Measurements from ENCODE around the gene SLC22A7. TPM values are rescaled to one million over a fixed set of nuclear protein-coding genes. Genes with fewer than 3 reads are reported as not detected.

The SLC22A7 gene
- total and polyA plus RNA-seq, 2 experiments from 2014 or later: 0.31 TPM; not detected in 1

- no peaks in the 10 kb centered on the region for H3K27me3 ChIP-seq (ENCODE audit: insufficient read depth)
- H3K4me3 ChIP-seq: no peak overlapping the region
- H3K9me3 Mint-ChIP-seq: no peaks in the 10 kb centered on the region
- peaks cover 7% of the 10 kb centered on the region for H3K27me3 Mint-ChIP-seq (ENCODE audit: insufficient read depth, low read depth, poor library complexity)
- H3K9me2 ChIP-seq (ENCODE audit: insufficient read depth): no peaks in the 10 kb centered on the region
- H3K36me3 ChIP-seq (ENCODE audit: insufficient read depth): no peaks in the 10 kb centered on the region
- no peak for ATAC-seq
- no peaks in the 10 kb centered on the region for H3F3A ChIP-seq (replicated peaks; ENCODE audit: low read depth)
- TF ChIP-seq EZH2 (IDR thresholded peaks at IDR 0.05; ENCODE audit: low read depth, unreplicated experiment): no peak
- TF ChIP-seq POLR2AphosphoS5 (IDR thresholded peaks at IDR 0.05; ENCODE audit: low read depth): no peak
- TF ChIP-seq ETS1 (IDR thresholded peaks at IDR 0.05): no peak
- TF ChIP-seq STAT1 (IDR thresholded peaks at IDR 0.05; ENCODE audit: unreplicated experiment): no peak
- TF ChIP-seq ZNF331 (CRISPR knock-in tag; IDR thresholded peaks at IDR 0.05; ENCODE audit: low read depth): no peak
- no peak for TF ChIP-seq NANOG (IDR thresholded peaks at IDR 0.05; ENCODE audit: borderline replicate concordance)
- H3K4me1 ChIP-seq (ENCODE audit: insufficient read depth): peaks cover 19% of the 10 kb centered on the region; the same call in 1 of the 2 replicates
- peaks cover 11% of the 10 kb centered on the region; the same call in 1 of the 3 replicates for H3K36me3 Mint-ChIP-seq (ENCODE audit: low read depth)
- no peaks in the 10 kb centered on the region for H3K79me2 ChIP-seq (replicated peaks; ENCODE audit: insufficient read depth)
- H3K4me3 Mint-ChIP-seq: no peak overlapping the region
- no peak overlapping the region for H3K4me2 ChIP-seq
- no peak overlapping the region for H3K27ac ChIP-seq (ENCODE audit: low read depth)
- DNase-seq (ENCODE audit: low spot score): no peak
- peaks cover 23% of the 10 kb centered on the region for H3K4me1 Mint-ChIP-seq
- no peaks in the 10 kb centered on the region for H4K20me1 ChIP-seq (replicated peaks; ENCODE audit: insufficient read depth)
- no peak overlapping the region for H2AFZ ChIP-seq
- H3K27ac Mint-ChIP-seq: no peak overlapping the region
These were observed 6.3 kb downstream of the SLC22A7 start for GRCh38 chr6:43304361-43304760.

- no peaks in the 10 kb centered on the region for H3K36me3 ChIP-seq (ENCODE audit: insufficient read depth)
- ATAC-seq: no peak
- H3K4me2 ChIP-seq: no peak overlapping the region
- H3K27ac ChIP-seq (ENCODE audit: low read depth): no peak overlapping the region
- Mint-ChIP-seq H3K4me1 (peaks cover 23% of the 10 kb centered on the region), H3K27ac (no peak overlapping the region), H3K9me3 (no peaks in the 10 kb centered on the region), H3K4me3 (no peak overlapping the region), H3K27me3 (ENCODE audit: insufficient read depth, low read depth, poor library complexity) (peaks cover 10% of the 10 kb centered on the region), H3K36me3 (ENCODE audit: low read depth) (peaks cover 11% of the 10 kb centered on the region; the same call in 1 of the 3 replicates)
- no peaks in the 10 kb centered on the region for H3K9me2 ChIP-seq (ENCODE audit: insufficient read depth)
- H3K4me3 ChIP-seq: no peak overlapping the region
- no peaks in the 10 kb centered on the region for H3K79me2 ChIP-seq (replicated peaks; ENCODE audit: insufficient read depth)
- H4K20me1 ChIP-seq (replicated peaks; ENCODE audit: insufficient read depth): no peaks in the 10 kb centered on the region
- H3K27me3 ChIP-seq (ENCODE audit: insufficient read depth): no peaks in the 10 kb centered on the region
- no peak overlapping the region for H2AFZ ChIP-seq
- peaks cover 21% of the 10 kb centered on the region; the same call in 1 of the 2 replicates for H3K4me1 ChIP-seq (ENCODE audit: insufficient read depth)
- DNase-seq (ENCODE audit: low spot score): no peak
- no peaks in the 10 kb centered on the region for H3F3A ChIP-seq (replicated peaks; ENCODE audit: low read depth)
- TF ChIP-seq ZNF462 (CRISPR knock-in tag; IDR thresholded peaks at IDR 0.05) (no peak), REST (IDR thresholded peaks at IDR 0.05; ENCODE audit: unreplicated experiment) (no peak), EZH2 (IDR thresholded peaks at IDR 0.05; ENCODE audit: low read depth, unreplicated experiment) (no peak), CREB1 (CRISPR knock-in tag; IDR thresholded peaks at IDR 0.05; ENCODE audit: low read depth) (no peak), ZNF114 (CRISPR knock-in tag; IDR thresholded peaks at IDR 0.05) (no peak), JUNB (IDR thresholded peaks at IDR 0.05; ENCODE audit: unreplicated experiment) (no peak)
These were observed 6.8 kb downstream of the SLC22A7 start for GRCh38 chr6:43304882-43305281.
